GM23338 (cell line): ENCODE data around the gene AFP.

Experiments used
- EZH2 ChIP-seq: fragments of 200-600 bp; sonication (generic); IDR thresholded peaks from one replicate; pipeline ENCODE4 v1.8.0; 2017; ENCODE audit warnings: antibody characterized with exemption, mild to moderate bottlenecking, low read depth; ENCODE audit not compliant: unreplicated experiment
- TF ChIP-seq, protein P1 (sequence below), 2 experiments: fragments of 200-600 bp in 1 of 2; sonication (generic) in 1 of 2; conservative IDR thresholded peaks; 2 replicates each; pipeline versions ENCODE4 v1.5.1 to v1.6.1; 2016 to 2017; ENCODE audit warnings: antibody characterized with exemption in 2 of 2, low read depth in 2 of 2, mild to moderate bottlenecking in 2 of 2, moderate library complexity in 1 of 2

DNA sequence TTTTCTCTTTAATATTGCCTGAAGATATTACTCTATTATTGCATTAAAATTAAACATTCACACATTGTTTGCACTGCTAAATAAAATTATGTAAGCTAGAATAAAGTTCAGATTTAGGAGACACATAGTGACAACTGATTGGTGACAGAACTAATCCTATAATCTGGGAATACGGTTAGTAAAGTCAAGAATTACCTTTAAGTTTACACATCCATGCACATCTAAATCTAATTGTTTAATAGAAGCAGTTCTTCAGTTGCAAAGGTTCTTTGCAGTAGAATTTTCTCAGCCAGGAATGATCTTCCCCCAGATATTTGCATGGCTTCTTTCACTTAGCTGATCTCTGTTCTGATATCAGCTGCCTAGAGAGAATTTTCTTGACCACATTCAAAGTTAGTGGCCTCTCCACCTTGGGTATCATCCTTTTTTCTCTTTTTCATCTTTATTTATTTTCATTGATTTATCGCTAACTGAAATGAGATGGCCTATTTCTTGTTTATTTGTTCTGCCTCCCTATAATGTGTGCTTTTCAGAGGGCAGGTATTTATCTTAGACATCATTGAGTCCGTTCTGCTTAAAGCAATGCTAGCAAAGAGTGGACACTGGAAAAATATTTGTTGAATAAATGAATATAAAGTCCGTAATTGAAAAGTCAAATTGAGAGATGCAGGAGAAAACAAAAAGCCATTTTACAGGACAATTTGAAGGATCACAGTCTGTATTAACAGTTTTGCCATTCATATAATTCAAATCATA lies 12.6 kb downstream of the AFP start:
- no peak for TF ChIP-seq EZH2
- TF ChIP-seq, protein P1, sequence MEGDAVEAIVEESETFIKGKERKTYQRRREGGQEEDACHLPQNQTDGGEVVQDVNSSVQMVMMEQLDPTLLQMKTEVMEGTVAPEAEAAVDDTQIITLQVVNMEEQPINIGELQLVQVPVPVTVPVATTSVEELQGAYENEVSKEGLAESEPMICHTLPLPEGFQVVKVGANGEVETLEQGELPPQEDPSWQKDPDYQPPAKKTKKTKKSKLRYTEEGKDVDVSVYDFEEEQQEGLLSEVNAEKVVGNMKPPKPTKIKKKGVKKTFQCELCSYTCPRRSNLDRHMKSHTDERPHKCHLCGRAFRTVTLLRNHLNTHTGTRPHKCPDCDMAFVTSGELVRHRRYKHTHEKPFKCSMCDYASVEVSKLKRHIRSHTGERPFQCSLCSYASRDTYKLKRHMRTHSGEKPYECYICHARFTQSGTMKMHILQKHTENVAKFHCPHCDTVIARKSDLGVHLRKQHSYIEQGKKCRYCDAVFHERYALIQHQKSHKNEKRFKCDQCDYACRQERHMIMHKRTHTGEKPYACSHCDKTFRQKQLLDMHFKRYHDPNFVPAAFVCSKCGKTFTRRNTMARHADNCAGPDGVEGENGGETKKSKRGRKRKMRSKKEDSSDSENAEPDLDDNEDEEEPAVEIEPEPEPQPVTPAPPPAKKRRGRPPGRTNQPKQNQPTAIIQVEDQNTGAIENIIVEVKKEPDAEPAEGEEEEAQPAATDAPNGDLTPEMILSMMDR (conservative IDR thresholded peaks at IDR 0.05; ENCODE audit: low read depth in 2 of 2): no peak
